ENCODE data around the gene IGFALS.

IGFALS gene

GRCh38 chr16:1788095-1788707 is 5.3 kb downstream of the IGFALS start:
- DNase-seq = peak; percentile 3

DNA sequence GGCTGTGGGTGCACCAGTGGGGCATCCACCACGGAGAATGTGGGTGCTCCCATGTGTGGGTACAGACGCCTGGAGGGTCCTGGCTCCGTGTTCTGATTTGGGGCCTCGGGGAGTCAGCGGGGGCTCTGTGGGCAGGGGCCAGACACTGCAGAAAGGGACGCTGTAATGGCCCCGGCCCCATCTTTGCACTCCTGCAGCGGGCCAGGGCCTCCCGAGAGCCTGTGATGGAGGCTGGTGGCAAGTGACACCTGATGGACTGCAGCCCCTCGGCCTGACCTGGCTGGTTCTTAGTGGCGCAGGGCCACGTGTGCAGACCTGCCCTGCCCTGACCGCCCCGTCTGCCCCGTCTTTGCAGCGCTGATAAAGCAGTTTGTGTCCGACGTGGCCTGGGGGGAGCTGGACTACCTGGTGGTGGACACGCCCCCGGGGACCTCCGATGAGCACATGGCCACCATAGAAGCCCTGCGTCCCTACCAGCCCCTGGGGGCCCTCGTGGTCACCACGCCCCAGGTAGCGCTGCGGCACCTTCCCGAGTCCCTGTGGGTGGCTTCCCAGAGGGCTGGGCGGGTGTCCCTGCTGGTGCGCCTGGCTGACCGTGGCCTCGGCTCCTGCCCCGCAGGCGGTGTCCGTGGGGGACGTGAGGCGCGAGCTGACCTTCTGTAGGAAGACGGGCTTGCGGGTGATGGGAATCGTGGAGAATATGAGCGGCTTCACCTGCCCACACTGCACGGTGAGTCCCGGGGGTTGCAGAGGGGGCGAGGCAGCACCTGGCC is 6.0 kb downstream of the IGFALS start:
- DNase-seq = peak; percentile 3

- DNase-seq = no peak
Measured at GRCh38 chr16:1787056-1787321, 6.5 kb downstream of the IGFALS start.

DNA sequence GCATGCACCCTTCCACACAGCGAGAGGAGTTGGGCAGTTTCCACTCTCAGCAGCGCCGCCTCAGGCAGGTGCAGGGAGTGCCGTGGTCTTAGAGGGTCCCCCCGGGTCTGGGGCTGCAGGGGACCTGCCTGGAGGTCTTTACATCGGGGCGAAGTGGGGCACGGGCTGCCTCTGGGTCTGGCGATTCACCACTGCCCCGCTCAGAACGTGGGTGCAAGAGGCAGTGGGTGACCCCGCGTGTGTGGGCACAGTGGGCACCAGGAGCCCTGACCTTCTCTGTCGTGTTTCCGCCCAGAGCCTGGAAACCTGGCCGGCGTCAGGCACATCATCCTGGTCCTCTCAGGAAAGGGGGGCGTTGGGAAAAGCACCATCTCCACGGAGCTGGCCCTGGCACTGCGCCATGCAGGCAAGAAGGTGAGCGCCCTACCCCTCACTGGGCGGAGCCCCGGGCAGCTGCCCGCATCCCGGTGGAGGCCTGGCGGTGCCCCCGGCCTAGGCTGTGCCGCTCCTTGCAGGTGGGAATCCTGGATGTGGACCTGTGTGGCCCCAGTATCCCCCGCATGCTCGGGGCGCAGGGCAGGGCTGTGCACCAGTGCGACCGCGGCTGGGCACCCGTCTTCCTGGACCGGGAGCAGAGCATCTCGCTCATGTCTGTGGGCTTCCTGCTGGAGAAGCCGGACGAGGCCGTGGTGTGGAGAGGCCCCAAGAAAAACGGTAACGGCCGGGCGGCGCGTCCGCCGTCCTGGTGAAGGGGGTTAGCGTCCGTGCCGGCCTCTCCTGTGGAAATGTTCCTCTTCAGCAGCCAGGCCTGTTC is 7.1 kb downstream of the IGFALS start:
- DNase-seq = peak; percentile 3

- peak; percentile 2 for DNase-seq
Measured at GRCh38 chr16:1785846-1786170, 7.7 kb downstream of the IGFALS start.

DNA sequence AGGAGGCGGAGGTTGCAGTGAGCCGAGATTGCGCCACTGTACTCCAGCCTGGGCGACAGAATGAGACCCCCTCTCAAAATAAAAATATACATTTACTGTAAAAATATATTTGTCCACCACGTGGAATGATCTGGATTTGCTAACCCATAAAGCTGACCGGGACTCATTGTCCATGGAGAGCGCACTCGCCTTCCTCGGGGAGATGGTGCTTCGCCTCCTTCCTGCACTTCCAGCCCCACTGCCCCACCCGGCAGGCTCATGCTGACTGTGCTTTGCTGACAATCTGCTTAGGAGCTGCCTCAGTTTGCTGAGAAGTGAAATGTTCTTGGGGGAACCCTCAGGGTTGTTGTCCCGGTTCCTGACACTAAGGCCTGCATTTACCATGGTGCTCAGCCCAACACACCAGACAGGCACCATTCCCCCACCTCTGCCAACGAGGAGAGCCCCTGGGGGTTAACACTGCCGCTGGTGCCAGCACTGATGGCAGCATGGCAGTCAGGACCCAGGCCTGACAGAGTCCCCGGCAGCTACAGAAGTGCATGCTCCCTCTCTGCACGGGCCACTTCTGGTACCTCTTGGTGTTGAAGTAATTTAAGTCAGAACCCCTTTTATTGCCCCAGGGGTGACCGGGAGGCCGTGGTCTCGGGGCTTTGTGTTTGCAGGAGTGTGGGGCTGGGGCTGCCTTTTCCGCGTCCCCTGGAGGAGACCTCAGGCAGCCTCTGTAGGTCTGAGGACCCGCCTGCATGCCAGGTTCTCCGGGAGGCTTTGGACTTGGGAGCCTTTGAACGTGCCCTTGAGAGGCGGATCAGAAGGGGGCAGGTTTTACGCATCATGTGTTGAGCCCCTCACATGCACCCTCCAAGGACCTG is 8.3 kb downstream of the IGFALS start:
- no peak for DNase-seq

GRCh38 chr16:1782408-1783264 is 10.9 kb downstream of the IGFALS start, which contains the start of the genes NUBP2 and SPSB3:
TSS of gene NUBP2 (plus strand) at chr16:1782960. CDS start at chr16:1783021, 61 bp downstream.
TSS of gene SPSB3 (minus strand) at chr16:1782571. CDS start at chr16:1781483, 1,088 bp downstream.
- peak; percentile 98 for DNase-seq

DNA sequence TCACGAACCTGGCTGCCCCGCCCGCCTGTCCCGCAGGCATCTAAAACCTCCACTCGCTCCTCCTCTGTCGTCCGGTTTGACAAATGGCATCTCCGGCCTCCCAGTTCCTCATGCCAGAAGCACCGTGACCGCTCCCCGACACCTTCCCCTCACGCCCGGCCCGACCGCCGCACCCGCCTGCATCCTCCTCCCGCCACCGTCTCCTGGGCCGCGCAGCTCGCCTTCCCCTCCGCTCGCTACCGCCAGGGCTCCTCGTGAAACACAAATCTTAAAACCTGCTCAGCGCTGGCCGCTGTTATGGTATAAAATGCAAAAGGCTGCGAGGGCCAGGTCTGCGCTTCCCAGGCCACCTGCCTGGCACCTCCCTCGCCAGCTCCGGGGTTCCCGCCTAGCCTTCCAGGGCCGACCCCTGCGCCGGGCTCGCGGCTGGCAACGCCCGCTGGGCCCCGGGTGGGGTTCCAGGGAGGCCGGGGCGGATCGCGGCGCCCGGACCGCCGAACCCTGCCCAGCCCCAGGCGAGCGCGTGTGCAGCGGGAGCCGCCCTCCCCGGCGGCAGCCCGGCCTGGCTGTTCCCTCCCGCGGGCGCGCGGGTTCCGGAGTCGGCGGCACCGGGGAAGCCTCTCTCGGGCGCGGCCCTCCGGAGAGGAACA is 11.6 kb downstream of the IGFALS start:
- peak; percentile 22 for DNase-seq

DNA sequence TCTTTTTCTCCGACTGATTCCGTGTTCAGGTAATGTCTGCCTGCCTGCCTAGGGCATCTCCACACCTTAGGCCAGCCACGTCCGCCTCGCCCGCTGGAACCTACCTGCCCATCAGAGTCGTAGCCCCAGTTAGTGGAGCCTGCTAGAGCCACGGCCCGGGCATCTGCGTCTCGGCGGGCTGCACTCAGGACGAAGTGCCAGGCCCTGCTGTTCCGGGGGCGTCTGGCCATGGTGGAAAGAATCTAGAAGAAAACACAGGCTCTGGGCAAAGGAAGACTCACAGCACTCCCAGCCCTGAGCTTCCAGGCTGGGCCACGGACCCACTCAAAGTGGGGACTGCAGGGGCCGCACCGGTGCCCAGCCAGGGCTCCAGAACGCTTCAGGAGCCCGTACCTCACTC is 12.3 kb downstream of the IGFALS start:
- DNase-seq = no peak

DNA sequence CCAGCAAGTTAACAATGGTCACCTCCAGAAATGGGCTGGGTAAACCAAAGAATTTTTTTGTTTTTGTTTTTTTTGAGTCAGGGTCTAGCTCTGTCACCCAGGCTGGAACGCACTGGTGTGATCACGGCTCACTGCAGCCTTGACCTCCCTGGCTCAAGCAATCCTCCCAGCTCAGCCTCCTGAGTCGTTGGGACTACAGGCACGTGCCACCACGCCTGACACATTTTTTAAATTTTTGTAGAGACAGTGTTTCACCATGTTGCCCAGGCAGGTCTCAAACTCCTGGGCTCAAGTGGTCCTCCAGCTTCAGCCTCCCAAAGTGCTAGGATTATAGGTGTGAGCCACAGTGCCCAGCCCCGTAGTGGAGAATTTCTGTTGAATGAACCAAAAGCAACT is 12.8 kb downstream of the IGFALS start:
- no peak for DNase-seq

GRCh38 chr16:1779741-1780676 is 13.5 kb downstream of the IGFALS start:
- DNase-seq = no peak

DNA sequence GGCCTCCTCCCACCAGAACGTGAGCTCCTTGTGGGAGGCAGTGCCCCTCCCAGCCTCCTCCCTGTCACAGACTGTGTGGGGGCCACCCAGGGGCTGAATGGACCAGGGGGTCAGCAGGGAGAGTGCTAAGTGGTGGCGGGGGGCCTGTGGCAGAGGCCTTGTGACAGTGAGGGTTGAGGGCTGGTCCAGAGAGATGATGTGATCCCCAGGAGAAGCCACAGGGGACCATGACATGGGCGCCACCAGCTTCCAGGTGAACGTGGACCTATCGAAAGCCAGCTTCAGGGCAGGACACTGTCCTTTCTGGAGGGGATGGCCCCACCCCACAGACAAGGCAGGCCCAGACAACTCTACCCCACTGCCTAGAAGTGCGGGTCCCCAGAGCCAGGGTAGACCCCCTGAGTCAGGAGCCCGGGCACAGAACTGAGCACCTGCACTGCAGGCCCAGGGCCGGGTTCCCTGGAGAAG is 14.2 kb downstream of the IGFALS start:
- DNase-seq = no peak

- no peak for DNase-seq
Measured at GRCh38 chr16:1778200-1779179, 15.0 kb downstream of the IGFALS start.

DNA sequence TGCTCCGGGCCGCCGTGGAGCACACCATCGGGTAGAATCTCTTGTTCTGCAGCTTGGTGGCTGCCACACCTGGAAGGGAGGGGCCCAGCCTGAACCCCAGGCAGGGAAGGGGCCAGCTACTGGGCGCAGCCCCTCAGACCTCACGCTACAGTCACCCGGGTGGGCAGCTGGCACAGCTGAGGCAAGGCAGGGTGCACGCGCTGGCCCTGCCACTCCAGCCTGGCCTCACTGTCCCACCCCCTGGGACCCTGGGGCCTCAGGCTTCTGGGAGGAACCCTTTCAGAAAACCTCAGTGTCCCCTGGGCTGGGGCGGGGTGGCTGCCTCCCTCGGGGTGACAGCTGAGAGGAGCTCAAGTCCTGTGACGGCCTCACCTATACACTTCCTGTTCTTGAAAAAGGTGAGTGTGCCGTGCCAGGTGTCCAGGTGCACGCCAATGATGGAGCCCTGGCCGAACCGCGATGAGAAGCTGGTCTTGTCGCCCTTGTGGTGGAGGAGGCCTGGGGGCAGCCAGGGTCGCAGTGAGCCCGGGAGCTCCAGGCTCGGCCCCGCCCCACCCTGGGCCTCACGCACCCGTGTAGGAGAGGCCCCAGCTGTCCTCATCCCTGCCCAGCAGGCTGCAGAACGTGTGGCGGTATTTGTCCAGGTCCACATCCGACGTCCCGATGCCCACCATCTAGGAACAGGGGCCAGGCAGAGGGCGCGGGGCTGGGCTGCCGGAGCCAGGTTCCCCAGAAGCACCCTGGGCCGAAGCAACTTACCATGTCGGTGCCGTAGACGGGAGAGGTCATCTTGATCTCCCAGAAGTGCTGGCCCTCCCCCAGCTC is 15.9 kb downstream of the IGFALS start:
- no peak for DNase-seq

- no peak for DNase-seq
Measured at GRCh38 chr16:1776991-1777374, 16.5 kb downstream of the IGFALS start.

DNA sequence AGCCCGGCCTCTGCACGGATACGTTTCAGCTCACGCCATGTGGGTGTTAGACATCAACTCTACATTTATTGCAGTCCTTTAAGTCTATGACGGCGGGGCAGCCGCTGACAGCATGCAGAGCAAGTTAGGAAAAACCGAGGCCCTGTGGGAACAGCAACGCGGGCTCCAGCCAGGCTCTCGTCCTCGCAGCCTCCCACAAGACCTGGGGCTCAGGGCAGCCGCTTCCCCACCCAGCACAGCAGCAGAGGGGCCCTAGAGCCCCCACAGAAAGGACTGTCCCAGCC is 16.9 kb downstream of the IGFALS start:
- no peak for DNase-seq

DNA sequence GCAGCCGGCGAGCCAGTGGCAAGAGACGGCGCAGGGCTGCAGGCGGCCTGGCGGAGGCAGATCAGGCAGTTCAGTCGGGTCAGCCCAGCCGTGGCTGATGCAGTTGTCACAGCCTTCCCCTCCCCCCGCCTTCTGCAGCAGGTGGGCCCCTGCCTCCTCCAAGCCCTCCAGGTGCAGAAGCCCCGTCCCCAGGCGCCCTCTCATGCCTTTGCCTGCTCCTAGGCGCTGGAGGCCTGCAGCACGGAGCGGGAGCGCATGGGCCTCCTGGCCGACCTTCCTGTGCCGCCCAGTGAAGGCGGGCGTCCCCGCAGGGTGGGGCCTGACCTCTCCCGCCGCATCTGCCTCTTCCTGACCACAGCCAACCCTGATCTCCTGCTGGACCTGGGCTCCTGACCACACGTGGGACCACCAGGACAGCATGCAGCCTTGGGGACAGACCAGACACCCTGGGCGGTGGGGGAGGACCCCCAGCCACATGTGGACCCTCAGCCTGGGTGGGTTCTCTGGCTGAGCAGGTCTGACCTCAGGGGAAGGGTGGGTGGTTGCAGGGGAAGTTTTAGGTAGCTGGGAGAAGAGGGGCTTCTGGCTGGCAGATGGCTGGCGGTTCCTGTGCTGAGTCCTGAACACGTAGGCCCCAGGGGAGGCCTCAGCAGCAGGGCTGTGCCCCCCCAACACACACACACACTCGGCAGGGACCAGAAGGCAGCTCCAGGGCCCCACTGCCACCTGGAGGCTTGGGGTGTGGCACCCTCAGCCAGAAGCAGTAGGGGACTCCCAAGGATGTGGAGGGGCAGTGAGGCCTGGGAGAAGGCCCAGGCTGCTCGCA is 17.4 kb downstream of the IGFALS start:
- no peak for DNase-seq
